Body of pancreas (tissue), 4 donors: ENCODE data around the gene KRTAP17-1.

Experiments
- CTCF ChIP-seq, 7 experiments: fragments of 450-650 bp in 4 of 7; fragments of 200-600 bp in 3 of 7; sonication (generic) in 3 of 7; IDR thresholded peaks; one replicate each; pipeline ENCODE4 v1.5.1; 2016 to 2019; ENCODE audit warnings: antibody characterized with exemption in 7 of 7
- POLR2A ChIP-seq, 3 donors: fragments of 450-650 bp; IDR thresholded peaks; one replicate each; pipeline ENCODE4 v1.6.1; 2016; ENCODE audit warnings: antibody characterized with exemption in 3 of 3, mild to moderate bottlenecking in 2 of 3

GRCh38 chr17:41324180-41325075 lies 8.9 kb upstream of the KRTAP17-1 start:
- TF ChIP-seq CTCF (IDR thresholded peaks at IDR 0.05) (peak in 4 of 7 experiments; percentile 8 to 25 (median 12)), POLR2A (IDR thresholded peaks at IDR 0.05) (no peak)
